GDM1 (cell line): ENCODE measurements around the gene DNAAF9.
"Not testable (repeated sequence)": the region's sequence is repeated elsewhere in the genome, so short reads cannot be mapped to it uniquely, and the experiment has no call there.

Experiments used
- DNase-seq: peaks from one replicate; lab custom pipeline; 2025; lab: John Stamatoyannopoulos, UW

Gene DNAAF9

DNA sequence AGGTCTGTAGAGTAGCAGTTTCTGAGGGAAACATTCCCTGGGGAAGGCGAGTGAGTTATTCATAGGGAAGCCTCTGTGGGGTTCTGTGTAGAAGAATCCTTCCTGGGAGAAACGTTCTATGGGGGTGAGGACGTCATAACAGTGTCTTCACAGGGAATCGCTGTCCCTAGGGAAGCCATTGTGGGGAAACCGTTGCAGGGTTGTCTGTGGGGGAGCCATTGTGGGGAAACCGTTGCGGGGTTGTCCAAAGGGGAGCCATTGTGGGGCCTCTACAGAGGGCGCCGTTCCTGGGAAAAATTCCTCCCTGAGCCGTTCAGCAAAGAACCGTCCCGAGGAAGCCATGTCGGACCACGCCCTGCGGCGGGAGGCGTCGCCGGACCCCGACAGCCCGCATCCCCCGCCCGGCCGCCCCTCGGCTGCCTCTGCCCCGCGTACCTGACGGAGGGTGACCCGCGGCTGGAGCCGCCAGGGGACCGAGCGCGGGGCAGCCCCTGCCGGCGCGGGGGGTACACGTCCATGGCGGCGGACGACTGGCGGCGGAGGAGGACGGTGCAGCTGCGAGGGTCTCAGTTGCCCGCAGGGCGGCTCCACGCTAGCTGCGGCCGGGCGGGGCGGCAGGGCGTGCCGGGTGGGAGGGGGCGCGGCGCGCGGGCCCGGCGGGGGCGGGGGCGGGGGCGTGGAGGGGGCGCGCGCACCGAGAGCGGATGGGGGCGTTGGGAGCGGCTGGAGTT is at the start of gene DNAAF9:
Gene DNAAF9, minus strand, starts transcription at position 630 of the 731 bp plus-strand sequence. Its CDS starts 112 bp downstream, at position 518.
- peak; percentile 58 for DNase-seq

DNA sequence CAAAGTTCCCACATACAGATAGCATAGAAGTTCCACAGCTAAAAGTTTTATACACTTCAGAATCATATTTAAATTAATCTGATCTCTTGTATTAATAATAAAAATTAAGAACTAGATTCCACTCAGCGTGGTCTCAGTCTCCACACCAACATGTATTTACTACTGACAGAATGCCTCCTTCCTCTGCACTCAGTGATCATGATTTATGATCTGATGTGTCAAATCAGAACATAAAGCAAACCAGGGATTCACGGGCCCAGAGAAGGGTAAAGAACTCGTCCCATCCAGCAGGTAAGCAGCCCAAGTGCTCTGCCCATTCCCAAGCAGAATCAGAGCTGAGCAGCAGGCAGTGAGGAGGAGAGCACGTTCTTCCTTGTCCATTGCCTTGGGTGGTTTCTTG is 49.2 kb upstream of the DNAAF9 start:
- DNase-seq = no peak

DNA sequence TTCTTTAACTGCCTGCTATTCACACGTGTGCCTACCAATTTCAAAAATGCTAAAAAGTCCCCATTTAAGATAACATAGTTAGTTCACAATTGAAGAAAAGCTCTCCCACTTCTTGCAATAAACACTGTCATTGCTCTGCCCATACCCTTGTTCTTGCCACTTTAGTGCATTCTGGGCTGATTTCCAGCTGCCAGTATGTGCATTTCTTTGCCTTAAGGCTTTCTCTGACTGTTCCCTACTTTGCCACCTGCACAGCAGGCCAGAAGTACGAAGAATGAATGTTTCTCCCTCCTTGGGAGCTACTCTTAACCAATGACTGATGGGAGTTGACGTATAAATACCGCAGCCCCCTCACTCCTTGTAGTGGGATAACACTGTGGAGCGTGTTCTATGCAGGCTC is 47.4 kb upstream of the DNAAF9 start:
- DNase-seq = no peak

DNA sequence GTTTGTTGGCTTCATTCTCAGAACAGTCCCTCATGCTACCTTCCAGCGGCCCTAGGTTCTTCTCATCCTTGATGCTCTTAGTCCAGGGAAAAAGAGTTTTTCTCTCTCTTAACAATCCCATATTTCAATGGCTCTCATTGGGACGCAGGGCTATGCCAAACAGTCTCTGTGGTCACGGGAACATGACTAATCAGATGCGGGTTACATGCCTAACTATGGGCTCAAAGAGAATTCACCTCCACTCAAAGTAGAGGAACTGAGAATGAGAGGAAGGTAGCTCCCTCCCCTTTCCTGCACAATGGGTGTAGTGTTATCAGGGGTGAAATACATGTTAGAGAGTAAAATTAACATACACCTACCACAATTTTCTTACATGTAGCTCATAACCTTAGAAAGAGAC is 45.2 kb upstream of the DNAAF9 start:
- DNase-seq = no peak

- DNase-seq = no peak
Observed at GRCh38 chr20:3452136-3452535, 44.7 kb upstream of the DNAAF9 start.

DNA sequence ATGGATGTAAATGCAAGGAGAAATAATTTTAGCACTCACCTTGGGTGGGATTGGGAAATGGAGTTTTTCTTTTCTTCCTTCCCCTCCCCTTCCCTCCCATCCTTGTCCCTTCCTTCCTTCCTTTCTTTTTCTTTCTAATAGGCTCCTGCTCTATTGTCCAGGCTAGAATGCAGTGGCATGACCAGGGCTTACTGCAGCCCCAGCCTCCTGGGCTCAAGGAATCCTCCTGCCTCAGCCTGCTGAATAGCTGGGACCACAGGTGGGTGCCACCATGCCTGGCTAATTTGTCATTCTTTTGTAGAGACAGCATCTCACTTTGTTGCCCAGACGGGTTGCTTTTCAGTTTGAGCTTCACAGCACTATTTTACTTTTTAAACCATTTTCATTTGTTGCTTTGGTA is 41.9 kb upstream of the DNAAF9 start:
- no peak for DNase-seq

- no peak for DNase-seq
Observed at GRCh38 chr20:3447321-3447720, 39.9 kb upstream of the DNAAF9 start.

DNA sequence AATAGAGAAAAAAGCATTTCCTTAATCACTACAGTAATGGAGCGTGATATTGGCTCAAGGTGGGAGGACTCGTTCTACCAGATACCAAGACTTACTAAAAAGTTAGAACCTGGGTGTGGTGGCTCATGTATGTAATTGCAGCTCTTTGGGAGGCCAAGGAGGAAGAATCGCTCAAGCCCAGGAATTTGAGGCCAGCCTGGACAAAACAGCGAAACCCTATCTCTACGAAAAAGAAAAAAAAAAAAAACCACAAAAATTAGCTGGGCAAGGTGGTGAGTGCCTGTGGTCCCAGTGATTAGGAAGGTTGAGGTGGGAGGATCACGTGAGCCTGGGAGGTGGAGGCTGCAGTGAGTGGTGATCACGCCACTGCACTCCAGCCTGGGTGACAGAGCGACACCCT is 39.3 kb upstream of the DNAAF9 start:
- no peak for DNase-seq

GRCh38 chr20:3436864-3437574 is 29.6 kb upstream of the DNAAF9 start:
- no peak for DNase-seq

DNA sequence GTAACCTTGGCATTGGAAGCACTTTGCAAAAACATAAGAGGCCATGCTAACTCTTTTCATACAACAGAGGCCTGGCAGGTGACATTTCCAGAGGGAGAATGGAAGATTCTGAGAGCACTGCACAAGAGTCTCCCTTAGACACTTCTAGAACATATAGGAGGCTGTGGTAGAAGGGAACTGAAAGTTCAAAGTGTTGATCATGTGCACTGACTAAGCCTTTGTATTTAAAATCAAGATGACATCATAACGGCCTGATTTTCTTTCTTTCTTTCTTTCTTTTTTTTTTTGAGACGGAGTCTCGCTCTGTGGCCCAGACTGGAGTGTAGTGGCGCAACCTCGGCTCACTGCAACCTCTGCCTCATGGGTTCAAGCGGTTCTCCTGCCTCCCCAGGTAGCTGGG is 26.8 kb upstream of the DNAAF9 start:
- no peak for DNase-seq

GRCh38 chr20:3433744-3434143 is 26.3 kb upstream of the DNAAF9 start:
- no peak for DNase-seq

DNA sequence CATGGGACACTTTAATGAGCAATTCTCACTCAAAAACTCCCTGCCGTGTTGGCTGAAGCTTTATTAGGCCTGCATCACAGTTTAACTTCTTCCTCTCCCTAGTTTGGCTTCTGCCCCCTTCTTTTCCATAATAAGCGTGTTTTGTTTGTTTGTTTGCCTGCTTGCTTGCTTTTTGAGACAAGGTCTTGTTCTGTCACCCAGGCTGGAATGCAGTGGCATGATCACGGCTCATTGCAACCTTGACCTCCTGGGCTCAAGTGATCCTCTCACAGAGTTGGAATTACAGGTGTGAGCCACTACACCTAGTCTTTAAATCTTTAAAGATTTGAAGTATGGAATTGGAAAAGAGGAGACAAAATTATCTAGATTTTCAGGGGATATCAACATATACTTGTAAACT is 25.4 kb upstream of the DNAAF9 start:
- no peak for DNase-seq

GRCh38 chr20:3431109-3431508 is 23.6 kb upstream of the DNAAF9 start:
- no peak for DNase-seq

DNA sequence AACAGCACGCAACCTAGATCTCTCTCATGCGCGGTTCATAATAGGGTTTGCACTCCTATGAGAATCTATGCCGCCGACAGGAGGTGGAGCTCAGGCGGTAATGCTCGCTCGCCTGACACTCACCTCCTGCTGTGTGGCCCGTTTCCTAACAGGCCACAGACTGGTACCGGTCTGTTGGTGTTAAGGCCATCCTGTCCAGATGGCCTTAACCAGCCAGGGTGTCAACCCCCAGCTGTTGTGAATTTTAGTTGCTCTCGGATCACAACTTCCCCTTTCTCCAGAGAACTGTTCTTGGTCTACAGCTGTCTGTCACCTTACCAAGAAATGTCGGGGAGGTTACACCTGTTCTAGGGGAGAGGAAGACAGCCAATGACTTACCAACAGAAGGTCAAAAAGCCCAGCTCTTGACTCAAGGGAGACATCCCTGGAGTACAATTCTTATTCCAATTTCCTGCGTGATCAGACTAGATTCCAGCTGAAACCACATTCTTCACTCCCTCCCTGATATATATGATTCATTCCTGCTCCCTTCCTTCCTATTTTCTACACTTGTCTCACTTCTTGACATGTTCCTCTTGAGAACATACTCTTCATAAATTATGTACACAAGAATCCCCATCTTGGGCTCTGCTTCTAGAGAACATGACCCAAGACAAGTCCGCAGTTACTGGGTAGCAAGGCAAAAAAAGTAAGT is 23.1 kb upstream of the DNAAF9 start:
- DNase-seq = peak; percentile 79

- not testable (repeated sequence) for DNase-seq
Observed at GRCh38 chr20:3426766-3427165, 19.3 kb upstream of the DNAAF9 start.

GRCh38 chr20:3423126-3423525 is 15.7 kb upstream of the DNAAF9 start:
- no peak for DNase-seq

GRCh38 chr20:3421985-3422384 is 14.5 kb upstream of the DNAAF9 start:
- no peak for DNase-seq

DNA sequence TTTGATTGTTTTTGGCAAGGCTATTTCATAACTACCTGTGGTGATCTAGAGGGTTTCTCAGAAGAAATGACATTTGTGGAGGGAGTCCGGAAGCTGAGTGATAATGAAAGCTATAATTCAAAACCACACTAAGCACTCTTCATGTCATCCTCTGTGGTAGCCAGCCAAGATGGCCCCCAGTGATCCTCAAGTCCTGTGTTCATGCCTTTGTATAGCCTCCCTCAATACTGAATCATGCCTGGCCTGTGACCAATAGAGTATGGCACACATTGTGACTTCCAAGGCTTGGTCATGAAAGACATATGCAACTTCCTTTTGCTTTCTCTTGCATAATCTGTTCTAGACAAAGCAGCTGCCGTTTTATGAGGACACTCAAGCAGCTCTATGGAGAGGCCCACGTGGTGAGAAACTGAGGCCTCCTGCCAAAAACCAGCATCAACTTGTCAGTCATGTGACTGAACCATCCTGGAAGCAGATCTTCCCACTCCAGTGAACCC is 12.8 kb upstream of the DNAAF9 start:
- DNase-seq = no peak

DNA sequence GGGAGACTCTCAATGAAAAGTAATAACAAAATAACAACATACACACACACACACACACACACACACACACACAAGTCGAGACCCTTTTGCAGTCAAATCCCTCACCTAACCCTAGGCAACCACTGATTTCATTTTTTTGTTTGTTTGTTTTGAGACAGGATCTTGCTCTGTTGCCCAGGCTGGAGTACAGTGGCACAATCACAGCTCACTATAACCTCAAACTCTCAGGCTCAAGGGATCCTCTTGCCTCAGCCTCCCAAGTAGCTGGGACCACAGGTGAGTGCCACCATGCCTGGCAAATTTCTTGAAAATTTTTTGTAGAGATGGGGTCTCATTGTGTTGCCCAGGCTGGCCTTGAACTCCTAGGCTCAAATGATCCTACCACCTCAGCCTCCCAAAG is 10.7 kb upstream of the DNAAF9 start:
- DNase-seq = not testable (repeated sequence)

- no peak for DNase-seq
Observed at GRCh38 chr20:3414122-3414521, 6.7 kb upstream of the DNAAF9 start.

DNA sequence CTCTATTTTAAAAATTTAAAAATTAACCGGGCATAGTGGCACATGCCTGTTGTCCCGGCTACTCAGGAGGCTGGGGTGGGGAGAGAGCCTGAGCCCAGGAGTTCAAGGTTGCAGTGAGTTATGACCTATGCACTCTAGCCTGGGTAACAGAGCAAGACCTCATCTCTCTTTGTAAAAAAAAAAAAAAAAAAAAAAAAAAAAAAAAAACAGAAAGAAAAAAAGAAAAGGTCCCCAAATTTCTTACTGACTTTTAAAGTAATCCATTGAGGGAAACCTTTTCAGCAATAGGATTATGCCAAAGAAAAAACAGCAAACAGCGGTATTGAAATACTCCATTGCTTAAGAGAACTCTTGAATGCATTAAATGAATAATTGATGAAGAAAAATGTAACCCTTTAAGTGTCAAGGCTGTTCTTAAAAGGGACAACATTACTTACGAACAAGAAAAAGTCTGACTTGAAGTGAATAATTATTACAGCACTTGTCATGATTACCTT is 6.0 kb upstream of the DNAAF9 start:
- DNase-seq = no peak

GRCh38 chr20:3412600-3413392 is 5.3 kb upstream of the DNAAF9 start:
- no peak for DNase-seq
